Caco-2 (cell line): Measurements from ENCODE around the gene CACNA1A. TPM values are rescaled to one million over a fixed set of nuclear protein-coding genes. Genes with fewer than 3 reads are reported as not detected.

Experiments used
- BruUV-seq: library from RNA; stranded (reverse); fragments of 400-500 nt; replicated peaks from 2 replicates; lab custom pipeline; 2021; lab: Mats Ljungman, UMichigan
- CTCF ChIA-PET: fragments of 300-600 bp; sonication (Branson Sonifier 250); formaldehyde crosslinking; loops from one replicate; lab custom pipeline; 2022; ENCODE audit warnings: antibody characterized with exemption; lab: Charles Lee
- POLR2A ChIA-PET: fragments of 300-600 bp; sonication (Branson Sonifier 250); formaldehyde crosslinking; loops from one replicate; lab custom pipeline; 2022; ENCODE audit warnings: antibody characterized with exemption; lab: Charles Lee
- DNase-seq, 2 experiments: peaks; one replicate each; pipeline versions ENCODE4 v3.0.0 to v3.0.0-alpha.2; 2020 to 2022
- H3K27me3 ChIP-seq: replicated peaks from 2 replicates; pipeline ENCODE4 v1.6.0; 2011; ENCODE audit warnings: low read length; ENCODE audit not compliant: control insufficient read depth, insufficient read depth
- H3K36me3 ChIP-seq: 2 replicates; pipeline ENCODE4 v1.5.1; 2011; ENCODE audit warnings: low read length; ENCODE audit not compliant: control insufficient read depth, insufficient read depth
- H3K4me1 ChIP-seq: fragments of 250-450 bp; sonication (Bioruptor Pico); 2 replicates; pipeline ENCODE4 v1.5.1; 2020; ENCODE audit warnings: mild to moderate bottlenecking
- H3K4me3 ChIP-seq: 2 replicates; pipeline ENCODE4 v1.5.1; 2011; ENCODE audit warnings: low read depth, mild to moderate bottlenecking, control low read depth, low read length
- H3K9me3 ChIP-seq: fragments of 250-450 bp; sonication (Bioruptor Pico); 2 replicates; pipeline ENCODE4 v1.5.1; 2020; ENCODE audit warnings: mild to moderate bottlenecking, moderate library complexity
- H3K27ac Mint-ChIP-seq: one replicate; pipeline ENCODE4 v1.8.0; 2022; ENCODE audit warnings: mixed read lengths; ENCODE audit not compliant: unreplicated experiment
- H3K27me3 Mint-ChIP-seq: one replicate; pipeline ENCODE4 v1.8.0; 2022; ENCODE audit warnings: mixed read lengths; ENCODE audit not compliant: insufficient read depth, unreplicated experiment
- H3K36me3 Mint-ChIP-seq: one replicate; pipeline ENCODE4 v1.8.0; 2022; ENCODE audit warnings: mild to moderate bottlenecking, mixed read lengths; ENCODE audit not compliant: insufficient read depth, unreplicated experiment
- H3K4me1 Mint-ChIP-seq: one replicate; pipeline ENCODE4 v1.8.0; 2022; ENCODE audit warnings: low read depth, mixed read lengths; ENCODE audit not compliant: unreplicated experiment
- H3K4me3 Mint-ChIP-seq: one replicate; pipeline ENCODE4 v1.8.0; 2022; ENCODE audit warnings: mild to moderate bottlenecking, moderate library complexity, mixed read lengths; ENCODE audit not compliant: unreplicated experiment
- H3K9me3 Mint-ChIP-seq: one replicate; pipeline ENCODE4 v1.8.0; 2022; ENCODE audit warnings: mixed read lengths; ENCODE audit not compliant: unreplicated experiment
- CTCF ChIP-seq, 2 experiments: fragments of 200-600 bp in 1 of 2; IDR thresholded peaks; 1 replicate in 1 of 2; 2 replicates in 1 of 2; pipeline versions ENCODE4 v1.5.1 to v1.8.0; 2011 to 2022; ENCODE audit warnings: antibody characterized with exemption in 1 of 2, control low read depth in 1 of 2, inconsistent platforms in 1 of 2, low read depth in 1 of 2, low read length in 1 of 2, mild to moderate bottlenecking in 1 of 2, moderate library complexity in 1 of 2; ENCODE audit not compliant: insufficient read depth in 1 of 2, severe bottlenecking in 1 of 2, unreplicated experiment in 1 of 2
- intact Hi-C: fragments of 100-400 bp; cut with micrococcal nuclease; formaldehyde crosslinking; loops from one replicate; pipeline ENCODE4 v1.10.0; 2022; ENCODE audit not compliant: unreplicated experiment
- total RNA-seq: library from RNA; stranded (reverse); gene quantifications from 2 replicates; pipeline ENCODE4 v1.2.3, GENCODE V29; 2022

Gene CACNA1A
- total RNA-seq, 1 experiment from 2014 or later = not detected

DNA sequence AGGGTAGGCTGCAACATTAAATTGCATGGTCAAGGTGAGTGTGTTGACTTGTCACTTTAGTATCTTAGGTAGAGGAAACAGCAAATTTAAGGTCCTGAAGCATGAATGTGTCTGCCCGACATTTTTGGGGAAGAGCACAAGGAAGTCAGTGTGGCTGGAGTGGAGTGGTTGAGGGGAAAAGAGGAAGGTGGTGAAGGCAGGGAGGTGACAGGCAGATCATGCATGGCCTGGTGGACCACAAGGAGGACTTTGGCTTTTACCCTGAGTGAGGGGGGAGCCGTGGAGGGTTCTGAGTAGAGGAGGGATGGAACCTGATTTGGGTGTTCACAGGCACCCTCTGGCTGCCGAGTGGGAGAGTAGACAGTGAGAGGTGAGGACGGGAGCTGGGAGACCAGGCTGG is 188.1 kb downstream of the CACNA1A start:
- Mint-ChIP-seq H3K4me3 (no peak overlapping the region), H3K27me3 (peaks cover 23% of the 10 kb centered on the region), H3K9me3 (no peaks in the 10 kb centered on the region), H3K4me1 (no peaks in the 10 kb centered on the region), H3K36me3 (no peaks in the 10 kb centered on the region), H3K27ac (no peak overlapping the region)
- CTCF ChIA-PET = interaction anchor here (0.6 kb wide), 1 partner anchor 445 kb away, joined by 5 read pairs; no protein-coding TSS in a partner anchor
- TF ChIP-seq CTCF (IDR thresholded peaks at IDR 0.05; ENCODE audit: insufficient read depth in 1 of 2, low read depth in 1 of 2, low read length in 1 of 2, severe bottlenecking in 1 of 2, unreplicated experiment in 1 of 2) = no peak
- Histone ChIP-seq H3K36me3 (no peaks in the 10 kb centered on the region), H3K4me3 (no peak overlapping the region), H3K27me3 (no peaks in the 10 kb centered on the region), H3K4me1 (no peaks in the 10 kb centered on the region), H3K9me3 (no peaks in the 10 kb centered on the region)
- no peak for DNase-seq
- no TSS peak for BruUV-seq
- POLR2A ChIA-PET = no interaction called here
- intact Hi-C loops = no loop called here

DNA sequence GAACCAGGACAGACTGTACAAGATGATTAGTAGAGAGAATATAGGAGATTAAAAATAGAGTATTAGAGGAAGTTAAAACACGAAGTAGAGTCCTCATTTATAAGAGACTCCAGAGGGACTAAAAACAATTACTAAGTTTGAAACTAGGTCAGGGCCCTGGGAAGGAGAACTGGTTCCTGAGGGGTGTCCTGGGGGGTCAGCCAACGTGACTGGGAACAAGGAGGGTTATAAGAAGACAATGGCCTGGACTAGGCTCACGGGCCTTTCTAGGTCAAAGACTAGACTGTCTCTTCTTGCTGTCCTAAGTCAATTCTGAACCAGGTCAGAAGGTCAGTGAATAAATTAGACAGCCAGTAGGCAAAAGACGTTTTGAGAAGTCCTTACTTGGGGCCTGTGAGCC is 190.8 kb downstream of the CACNA1A start:
- TF ChIP-seq CTCF (IDR thresholded peaks at IDR 0.05; ENCODE audit: insufficient read depth in 1 of 2, low read depth in 1 of 2, low read length in 1 of 2, severe bottlenecking in 1 of 2, unreplicated experiment in 1 of 2) = no peak
- ChIA-PET POLR2A (no interaction called here), CTCF (no interaction called here)
- H3K9me3 Mint-ChIP-seq = no peaks in the 10 kb centered on the region
- peaks cover 25% of the 10 kb centered on the region for H3K27me3 Mint-ChIP-seq
- H3K4me1 Mint-ChIP-seq = no peaks in the 10 kb centered on the region
- H3K4me1 ChIP-seq = no peaks in the 10 kb centered on the region
- no peaks in the 10 kb centered on the region for H3K36me3 Mint-ChIP-seq
- H3K4me3 ChIP-seq = no peak overlapping the region
- H3K36me3 ChIP-seq = no peaks in the 10 kb centered on the region
- H3K27ac Mint-ChIP-seq = no peak overlapping the region
- DNase-seq = no peak
- intact Hi-C loops = no loop called here
- H3K9me3 ChIP-seq = no peaks in the 10 kb centered on the region
- BruUV-seq = no TSS peak
- H3K4me3 Mint-ChIP-seq = no peak overlapping the region
- H3K27me3 ChIP-seq = no peaks in the 10 kb centered on the region

GRCh38 chr19:13314761-13315160 is 191.5 kb downstream of the CACNA1A start:
- CTCF ChIA-PET = no interaction called here
- H3K27me3 ChIP-seq = no peaks in the 10 kb centered on the region
- intact Hi-C loops = no loop called here
- no peaks in the 10 kb centered on the region for H3K9me3 ChIP-seq
- H3K27me3 Mint-ChIP-seq = peaks cover 25% of the 10 kb centered on the region
- H3K27ac Mint-ChIP-seq = no peak overlapping the region
- no peak for DNase-seq
- no peak for TF ChIP-seq CTCF (IDR thresholded peaks at IDR 0.05; ENCODE audit: insufficient read depth in 1 of 2, low read depth in 1 of 2, low read length in 1 of 2, severe bottlenecking in 1 of 2, unreplicated experiment in 1 of 2)
- no peak overlapping the region for H3K4me3 Mint-ChIP-seq
- POLR2A ChIA-PET = no interaction called here
- H3K36me3 ChIP-seq = no peaks in the 10 kb centered on the region
- no TSS peak for BruUV-seq
- no peaks in the 10 kb centered on the region for H3K9me3 Mint-ChIP-seq
- no peaks in the 10 kb centered on the region for H3K4me1 ChIP-seq
- H3K4me3 ChIP-seq = no peak overlapping the region
- H3K36me3 Mint-ChIP-seq = no peaks in the 10 kb centered on the region
- H3K4me1 Mint-ChIP-seq = no peaks in the 10 kb centered on the region
